Measurements from ENCODE around the gene PRR23E.

DNA sequence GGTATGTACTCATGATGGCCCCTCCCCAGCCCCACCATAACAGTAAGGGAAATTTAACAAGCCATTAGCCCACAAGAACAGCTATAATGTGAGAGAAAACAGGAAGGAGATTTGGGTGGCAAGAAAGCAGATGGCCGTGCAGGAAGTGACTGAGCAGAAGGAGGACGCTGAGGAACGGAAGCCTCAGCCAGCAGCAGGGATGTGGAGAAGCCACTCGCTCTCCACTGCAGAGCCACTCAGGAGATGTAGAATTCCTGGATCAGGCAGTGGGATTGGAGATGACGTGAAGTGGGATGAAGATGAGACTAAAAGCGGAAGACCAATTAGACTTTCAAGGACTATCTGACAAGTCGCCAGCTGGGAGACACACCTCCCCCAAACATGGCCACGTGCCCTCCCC lies 31.2 kb downstream of the PRR23E start:
- TF ChIP-seq, protein P1, sequence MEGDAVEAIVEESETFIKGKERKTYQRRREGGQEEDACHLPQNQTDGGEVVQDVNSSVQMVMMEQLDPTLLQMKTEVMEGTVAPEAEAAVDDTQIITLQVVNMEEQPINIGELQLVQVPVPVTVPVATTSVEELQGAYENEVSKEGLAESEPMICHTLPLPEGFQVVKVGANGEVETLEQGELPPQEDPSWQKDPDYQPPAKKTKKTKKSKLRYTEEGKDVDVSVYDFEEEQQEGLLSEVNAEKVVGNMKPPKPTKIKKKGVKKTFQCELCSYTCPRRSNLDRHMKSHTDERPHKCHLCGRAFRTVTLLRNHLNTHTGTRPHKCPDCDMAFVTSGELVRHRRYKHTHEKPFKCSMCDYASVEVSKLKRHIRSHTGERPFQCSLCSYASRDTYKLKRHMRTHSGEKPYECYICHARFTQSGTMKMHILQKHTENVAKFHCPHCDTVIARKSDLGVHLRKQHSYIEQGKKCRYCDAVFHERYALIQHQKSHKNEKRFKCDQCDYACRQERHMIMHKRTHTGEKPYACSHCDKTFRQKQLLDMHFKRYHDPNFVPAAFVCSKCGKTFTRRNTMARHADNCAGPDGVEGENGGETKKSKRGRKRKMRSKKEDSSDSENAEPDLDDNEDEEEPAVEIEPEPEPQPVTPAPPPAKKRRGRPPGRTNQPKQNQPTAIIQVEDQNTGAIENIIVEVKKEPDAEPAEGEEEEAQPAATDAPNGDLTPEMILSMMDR (IDR thresholded peaks at IDR 0.05) = no peak
- no peak for TF ChIP-seq POLR2A (IDR thresholded peaks at IDR 0.05)
